ENCODE data around the gene FPR2.
"Not testable (repeated sequence)": the region's sequence is repeated elsewhere in the genome, so short reads cannot be mapped to it uniquely, and the experiment has no call there.

The FPR2 gene

GRCh38 chr19:51802775-51803174 is 41.8 kb downstream of the FPR2 start:
- Histone ChIP-seq H3K27ac (no peak overlapping the region), H3K4me1 (ENCODE audit: control insufficient read depth in 1 of 2, insufficient read depth in 1 of 2, low read depth in 1 of 2, low read length in 1 of 2) (no peaks in the 10 kb centered on the region), H3K4me3 (ENCODE audit: low read depth in 1 of 2, low read length in 1 of 2) (no peak overlapping the region), H3K36me3 (no peaks in the 10 kb centered on the region), H3K9me3 (no peaks in the 10 kb centered on the region), H3K27me3 (no peaks in the 10 kb centered on the region)
- TF ChIP-seq CTCF (IDR thresholded peaks at IDR 0.05) = no peak

DNA sequence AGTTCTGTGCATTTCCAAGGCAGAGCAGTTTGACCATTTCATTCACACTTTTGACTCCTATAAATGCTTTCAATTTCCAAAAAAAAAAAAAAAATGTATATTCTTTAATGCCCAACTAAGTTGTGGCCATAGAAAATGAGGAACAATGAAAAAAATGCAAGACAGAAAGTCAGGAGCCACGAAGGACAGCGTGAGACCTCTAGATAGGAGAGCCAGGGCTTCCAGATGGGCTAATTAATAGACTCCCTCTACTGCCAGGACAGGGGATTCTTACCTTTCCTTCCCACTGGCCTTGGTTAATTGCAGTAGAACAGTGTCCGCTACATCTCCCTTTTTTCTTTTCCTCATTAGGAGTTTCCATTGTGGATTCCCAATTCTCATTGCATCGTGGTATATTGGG is 42.5 kb downstream of the FPR2 start:
- TF ChIP-seq CTCF (IDR thresholded peaks at IDR 0.05) = no peak
- no peaks in the 10 kb centered on the region for H3K4me1 ChIP-seq (ENCODE audit: control insufficient read depth in 1 of 2, insufficient read depth in 1 of 2, low read depth in 1 of 2, low read length in 1 of 2)
- no peak overlapping the region for H3K4me3 ChIP-seq (ENCODE audit: low read depth in 1 of 2, low read length in 1 of 2)
- H3K27ac ChIP-seq = no peak overlapping the region
- H3K36me3 ChIP-seq = no peaks in the 10 kb centered on the region
- H3K27me3 ChIP-seq = no peaks in the 10 kb centered on the region
- H3K9me3 ChIP-seq = no peaks in the 10 kb centered on the region

DNA sequence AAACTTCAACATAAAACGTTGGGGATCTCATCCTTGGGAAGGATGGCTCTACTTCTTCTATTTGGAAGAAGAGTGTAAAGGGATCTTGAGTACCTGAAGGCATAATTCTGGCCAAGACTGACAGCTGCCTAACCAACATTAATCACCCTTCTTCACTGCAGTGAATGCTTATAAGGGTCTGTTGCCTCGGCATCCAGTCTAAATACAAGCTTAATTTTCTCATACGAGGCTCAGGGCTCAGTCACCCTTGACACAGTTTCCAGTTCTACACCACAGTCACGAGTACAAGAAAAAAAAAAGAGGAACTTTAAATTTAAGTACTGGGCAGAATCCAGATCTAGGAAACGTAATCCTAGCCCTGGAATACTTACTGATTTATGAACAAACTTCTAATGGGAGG is 43.0 kb downstream of the FPR2 start:
- Histone ChIP-seq H3K36me3 (no peaks in the 10 kb centered on the region), H3K4me1 (ENCODE audit: control insufficient read depth in 1 of 2, insufficient read depth in 1 of 2, low read depth in 1 of 2, low read length in 1 of 2) (no peaks in the 10 kb centered on the region), H3K27ac (no peak overlapping the region), H3K27me3 (no peaks in the 10 kb centered on the region), H3K4me3 (ENCODE audit: low read depth in 1 of 2, low read length in 1 of 2) (no peak overlapping the region), H3K9me3 (no peaks in the 10 kb centered on the region)
- TF ChIP-seq CTCF (IDR thresholded peaks at IDR 0.05) = no peak

- not testable (repeated sequence) for H3K4me1 ChIP-seq (ENCODE audit: control insufficient read depth in 1 of 2, insufficient read depth in 1 of 2, low read depth in 1 of 2, low read length in 1 of 2); H3K36me3 ChIP-seq; H3K27ac ChIP-seq; H3K27me3 ChIP-seq; H3K4me3 ChIP-seq (ENCODE audit: low read depth in 1 of 2, low read length in 1 of 2); H3K9me3 ChIP-seq
These were observed 43.8 kb downstream of the FPR2 start for GRCh38 chr19:51804789-51805188.

DNA sequence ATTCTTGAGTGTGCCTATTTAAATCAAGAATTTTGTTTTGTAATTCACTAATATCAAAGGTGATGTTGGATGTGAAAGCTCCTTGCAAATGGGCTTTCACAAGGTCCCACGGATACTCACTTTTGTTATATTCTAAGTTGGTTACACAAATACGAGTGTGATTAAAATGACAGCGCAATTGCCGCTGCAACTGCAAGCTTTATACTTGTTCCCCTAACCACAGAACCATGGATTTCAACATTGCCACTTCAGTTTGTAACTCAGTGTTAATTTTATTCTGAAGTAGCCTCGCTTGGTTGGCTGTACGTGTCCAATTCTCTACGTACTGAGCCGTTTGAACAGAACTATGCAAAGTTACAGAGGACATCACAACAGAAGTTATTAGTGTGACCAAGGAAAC is 44.4 kb downstream of the FPR2 start:
- H3K4me3 ChIP-seq (ENCODE audit: low read depth in 1 of 2, low read length in 1 of 2); H3K4me1 ChIP-seq (ENCODE audit: control insufficient read depth in 1 of 2, insufficient read depth in 1 of 2, low read depth in 1 of 2, low read length in 1 of 2): not testable (repeated sequence)

GRCh38 chr19:51806571-51806970 is 45.6 kb downstream of the FPR2 start:
- H3K36me3 ChIP-seq; H3K4me3 ChIP-seq (ENCODE audit: low read depth in 1 of 2, low read length in 1 of 2); H3K27me3 ChIP-seq; H3K9me3 ChIP-seq; H3K4me1 ChIP-seq (ENCODE audit: control insufficient read depth in 1 of 2, insufficient read depth in 1 of 2, low read depth in 1 of 2, low read length in 1 of 2); H3K27ac ChIP-seq: not testable (repeated sequence)

More for the DNA sequence above, 44.4 kb downstream of the FPR2 start:
- not testable (repeated sequence) for H3K9me3 ChIP-seq, H3K27me3 ChIP-seq, H3K27ac ChIP-seq, H3K36me3 ChIP-seq

DNA sequence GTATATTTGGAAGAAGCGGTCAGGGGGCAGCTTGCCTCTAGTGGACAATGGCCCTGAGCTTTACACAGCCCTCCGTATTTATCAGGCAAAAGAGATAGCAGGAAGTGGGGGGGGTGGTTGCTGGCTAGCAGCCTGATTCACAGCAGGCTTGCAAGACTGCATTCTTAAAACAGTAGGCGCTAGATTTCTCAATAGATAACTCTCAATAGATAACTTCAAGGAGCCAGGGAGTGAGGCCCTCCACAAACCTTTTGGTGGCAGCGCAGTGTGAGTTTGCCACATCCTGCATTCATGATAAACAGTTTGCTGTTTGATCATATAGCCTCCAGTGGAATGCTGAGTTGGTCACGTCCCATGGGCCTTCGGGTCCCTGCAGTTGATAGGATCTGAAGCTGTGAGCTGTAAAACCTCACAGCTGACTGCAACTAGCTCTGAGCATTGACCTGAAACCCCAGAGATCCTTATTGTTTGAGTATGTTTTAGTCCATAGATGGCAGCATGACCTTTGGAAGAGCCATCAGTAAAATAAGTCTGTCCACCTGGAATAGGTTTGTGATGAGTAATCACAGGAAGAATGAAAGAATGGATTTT is 46.2 kb downstream of the FPR2 start:
- no peak for TF ChIP-seq CTCF (IDR thresholded peaks at IDR 0.05)
- no peaks in the 10 kb centered on the region for H3K36me3 ChIP-seq
- no peaks in the 10 kb centered on the region for H3K4me1 ChIP-seq (ENCODE audit: control insufficient read depth in 1 of 2, insufficient read depth in 1 of 2, low read depth in 1 of 2, low read length in 1 of 2)
- H3K27ac ChIP-seq = no peak overlapping the region
- H3K27me3 ChIP-seq = no peaks in the 10 kb centered on the region
- H3K9me3 ChIP-seq = no peaks in the 10 kb centered on the region
- no peak overlapping the region for H3K4me3 ChIP-seq (ENCODE audit: low read depth in 1 of 2, low read length in 1 of 2)

All from neutrophil (primary cell).